ENCODE results near the gene TRHDE. TPM values are rescaled to one million over a fixed set of nuclear protein-coding genes. Genes with fewer than 3 reads are reported as not detected.

The TRHDE gene
- polyA plus RNA-seq, 2 of the 4 experiments (the other 2 are of a cell fraction), result 0.16 to 0.32 TPM

- TF ChIP-seq CTCF (IDR thresholded peaks at IDR 0.05), result no peak
- no peak for TF ChIP-seq CBX2 (IDR thresholded peaks at IDR 0.05; ENCODE audit: borderline replicate concordance, low read depth)
- TF ChIP-seq MYC (IDR thresholded peaks at IDR 0.05; ENCODE audit: borderline replicate concordance, low read length), result no peak
- no peak for TF ChIP-seq MAFK (IDR thresholded peaks at IDR 0.05; ENCODE audit: partially characterized antibody)
- no peak for TF ChIP-seq HEYL (CRISPR knock-in tag; IDR thresholded peaks at IDR 0.05)
Observed at GRCh38 chr12:72366255-72366654, 94.1 kb downstream of the TRHDE start (continued).

DNA sequence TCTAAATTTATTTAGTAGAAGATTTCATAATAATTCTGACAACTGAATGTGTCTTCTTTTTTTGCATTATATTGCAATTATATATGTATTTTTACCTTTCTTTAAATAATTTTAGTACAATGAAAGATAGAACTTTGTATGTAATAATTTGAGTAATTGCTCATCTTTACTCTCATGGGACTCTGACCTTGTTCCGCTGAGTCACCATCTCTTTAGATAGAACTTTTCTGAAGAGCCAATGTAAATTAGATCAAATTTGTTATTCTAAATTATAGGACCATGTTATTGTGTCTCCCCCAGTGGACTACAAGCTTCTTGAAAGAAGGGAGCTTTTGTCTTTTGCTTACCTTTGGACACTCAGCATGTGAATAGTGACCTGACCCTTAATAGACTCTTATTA is 96.1 kb downstream of the TRHDE start:
- Histone ChIP-seq H3K27ac (no peak overlapping the region), H3K4me3 (no peak overlapping the region), H3K4me1 (no peaks in the 10 kb centered on the region), H3K9me3 (no peaks in the 10 kb centered on the region), H3K4me2 (no peak overlapping the region)
- FAIRE-seq (no peak), DNase-seq (ENCODE audit: low read depth in 1 of 2, low spot score in 1 of 2) (no peak), ATAC-seq (no peak)
- no peak for TF ChIP-seq POLR2AphosphoS2 (conservative IDR thresholded peaks at IDR 0.05; ENCODE audit: low read length)
- TF ChIP-seq MYC (IDR thresholded peaks at IDR 0.05; ENCODE audit: borderline replicate concordance, low read length), result no peak
- no peak for TF ChIP-seq HEYL (CRISPR knock-in tag; IDR thresholded peaks at IDR 0.05)
- no peak for TF ChIP-seq KDM5A (IDR thresholded peaks at IDR 0.05)
- no peak for TF ChIP-seq EHF (CRISPR knock-in tag; IDR thresholded peaks at IDR 0.05)
- TF ChIP-seq SREBF2 (IDR thresholded peaks at IDR 0.05), result no peak
- TF ChIP-seq NR3C1 (IDR thresholded peaks at IDR 0.05), result no peak
- no peak for TF ChIP-seq HDAC2 (IDR thresholded peaks at IDR 0.05)
- no peak for TF ChIP-seq ESRRA (IDR thresholded peaks at IDR 0.05; ENCODE audit: borderline replicate concordance, low read length)
- no peak for TF ChIP-seq BHLHE40 (IDR thresholded peaks at IDR 0.05; ENCODE audit: low read depth, low read length)
- TF ChIP-seq FOSL2 (IDR thresholded peaks at IDR 0.05), result no peak
- TF ChIP-seq FOSL2 (CRISPR knock-in tag; IDR thresholded peaks at IDR 0.05), result no peak
- ChIA-PET POLR2A (no interaction called here), CTCF (no interaction called here)
- WGBS (ENCODE audit: missing lambda C conversion rate), result 82% methylated on average over 1 of the region's 1 CpG

DNA sequence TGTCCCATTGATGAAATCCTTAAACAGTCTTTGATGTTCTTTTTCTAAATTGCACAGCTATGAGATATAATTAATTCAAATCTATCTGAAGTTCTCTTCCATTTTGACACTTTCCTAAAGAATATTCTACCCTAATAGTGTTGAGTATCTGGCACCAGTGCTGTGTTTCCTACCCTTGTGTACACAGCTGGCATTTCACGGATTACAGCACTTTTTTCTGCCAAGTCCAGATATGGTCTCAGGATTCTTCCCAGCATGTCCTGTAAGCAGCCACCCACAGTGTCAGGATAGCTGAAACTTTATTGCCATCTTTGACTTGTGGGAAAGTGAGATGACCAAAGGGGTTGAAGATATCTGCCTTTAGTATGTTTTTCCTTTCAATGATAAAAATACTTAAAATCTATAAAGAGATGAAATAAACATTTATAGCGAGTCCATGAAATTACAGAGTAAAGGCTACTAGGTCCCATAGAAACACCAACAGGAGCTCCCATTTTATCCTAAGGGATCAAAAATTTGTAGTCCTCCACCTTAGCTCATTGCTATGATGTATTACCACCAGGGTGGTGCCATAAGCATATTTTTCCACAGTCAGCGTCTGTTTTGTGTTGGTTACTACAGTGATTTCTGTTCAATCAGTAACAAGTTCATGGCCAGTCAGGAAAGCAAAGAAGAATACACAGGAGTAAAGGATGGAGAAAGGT is 96.7 kb downstream of the TRHDE start:
- H3K27ac ChIP-seq, result no peak overlapping the region
- FAIRE-seq (no peak), ATAC-seq (no peak), DNase-seq (ENCODE audit: low read depth in 1 of 2, low spot score in 1 of 2) (no peak)
- no peaks in the 10 kb centered on the region for H3K4me1 ChIP-seq
- CTCF ChIA-PET, result interaction anchor here (1.0 kb wide), 1 partner anchor 9 kb away, joined by 3 read pairs; no protein-coding TSS in a partner anchor
- no peak overlapping the region for H3K4me2 ChIP-seq
- POLR2A ChIA-PET, result no interaction called here
- WGBS (ENCODE audit: missing lambda C conversion rate), result 9% methylated on average over 3 of the region's 3 CpGs
- no peak overlapping the region for H3K4me3 ChIP-seq
- no peaks in the 10 kb centered on the region for H3K9me3 ChIP-seq
- TF ChIP-seq PHF8 (IDR thresholded peaks at IDR 0.05; ENCODE audit: borderline replicate concordance, low read depth) (no peak), EP300 (IDR thresholded peaks at IDR 0.05) (no peak), KDM1A (IDR thresholded peaks at IDR 0.05; ENCODE audit: low read depth) (no peak), RNF2 (IDR thresholded peaks at IDR 0.05; ENCODE audit: borderline replicate concordance, low read depth) (no peak), RFX5 (IDR thresholded peaks at IDR 0.05) (no peak), SREBF2 (IDR thresholded peaks at IDR 0.05) (no peak), NR3C1 (IDR thresholded peaks at IDR 0.05) (no peak), CEBPB (IDR thresholded peaks at IDR 0.05) (no peak), RARB (CRISPR knock-in tag; IDR thresholded peaks at IDR 0.05) (no peak)
- TF ChIP-seq, protein P1, sequence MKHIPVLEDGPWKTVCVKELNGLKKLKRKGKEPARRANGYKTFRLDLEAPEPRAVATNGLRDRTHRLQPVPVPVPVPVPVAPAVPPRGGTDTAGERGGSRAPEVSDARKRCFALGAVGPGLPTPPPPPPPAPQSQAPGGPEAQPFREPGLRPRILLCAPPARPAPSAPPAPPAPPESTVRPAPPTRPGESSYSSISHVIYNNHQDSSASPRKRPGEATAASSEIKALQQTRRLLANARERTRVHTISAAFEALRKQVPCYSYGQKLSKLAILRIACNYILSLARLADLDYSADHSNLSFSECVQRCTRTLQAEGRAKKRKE (CRISPR knock-in tag; IDR thresholded peaks at IDR 0.05; ENCODE audit: low read depth), result no peak
- TF ChIP-seq, protein P2, sequence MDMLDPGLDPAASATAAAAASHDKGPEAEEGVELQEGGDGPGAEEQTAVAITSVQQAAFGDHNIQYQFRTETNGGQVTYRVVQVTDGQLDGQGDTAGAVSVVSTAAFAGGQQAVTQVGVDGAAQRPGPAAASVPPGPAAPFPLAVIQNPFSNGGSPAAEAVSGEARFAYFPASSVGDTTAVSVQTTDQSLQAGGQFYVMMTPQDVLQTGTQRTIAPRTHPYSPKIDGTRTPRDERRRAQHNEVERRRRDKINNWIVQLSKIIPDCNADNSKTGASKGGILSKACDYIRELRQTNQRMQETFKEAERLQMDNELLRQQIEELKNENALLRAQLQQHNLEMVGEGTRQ (IDR thresholded peaks at IDR 0.05), result no peak

Data from A549 (cell line).